Cardiac muscle cell (in vitro differentiated cells and primary cell): ENCODE results near the gene EEF1A2. TPM values are rescaled to one million over a fixed set of nuclear protein-coding genes. Genes with fewer than 3 reads are reported as not detected.

Experiments
- DNase-seq, 2 donors: peaks; one replicate each; pipeline versions ENCODE4 v3.0.0 to v3.0.0-alpha.2; 2010 to 2017; ENCODE audit warnings: low read depth in 1 of 2, low spot score in 1 of 2
- H3K27ac ChIP-seq: fragments of 200-600 bp; sonication (generic); 2 replicates; pipeline ENCODE4 v1.5.1; 2016
- H3K27me3 ChIP-seq: fragments of 200-600 bp; sonication (generic); 2 replicates; pipeline ENCODE4 v1.6.0; 2016; ENCODE audit warnings: control low read depth
- H3K36me3 ChIP-seq: fragments of 200-600 bp; sonication (generic); 2 replicates; pipeline ENCODE4 v1.5.1; 2016; ENCODE audit warnings: control low read depth
- H3K4me1 ChIP-seq: fragments of 200-600 bp; sonication (generic); 2 replicates; pipeline ENCODE4 v1.8.1; 2017; ENCODE audit warnings: low read depth, mild to moderate bottlenecking, mixed run types
- H3K4me3 ChIP-seq: fragments of 200-600 bp; sonication (generic); 2 replicates; pipeline ENCODE4 v1.5.1; 2016; ENCODE audit warnings: mild to moderate bottlenecking
- H3K9me3 ChIP-seq: fragments of 200-600 bp; sonication (generic); 2 replicates; pipeline ENCODE4 v1.5.1; 2017; ENCODE audit warnings: low read depth, mild to moderate bottlenecking, control low read depth
- polyA plus RNA-seq: library from polyadenylated mRNA; unstranded; fragments of >200 nt; fragmentation: Nextera tagmentation; extraction: Ambion mirVana; gene quantifications from 2 replicates; pipeline ENCODE4 v1.2.1, GENCODE V29; 2016
- total RNA-seq: library from RNA; depleted of rRNA; stranded (reverse); fragments of >200 nt; gene quantifications from 2 replicates; pipeline ENCODE4 v1.2.3, GENCODE V29; 2016
- TF ChIP-seq, protein P1 (sequence below): IDR thresholded peaks from 2 replicates; pipeline ENCODE4 v1.5.1; 2012; ENCODE audit warnings: low read depth, mild to moderate bottlenecking, low read length

EEF1A2 gene
- total and polyA plus RNA-seq, 2 experiments from 2014 or later: 309 to 1,016 TPM

DNA sequence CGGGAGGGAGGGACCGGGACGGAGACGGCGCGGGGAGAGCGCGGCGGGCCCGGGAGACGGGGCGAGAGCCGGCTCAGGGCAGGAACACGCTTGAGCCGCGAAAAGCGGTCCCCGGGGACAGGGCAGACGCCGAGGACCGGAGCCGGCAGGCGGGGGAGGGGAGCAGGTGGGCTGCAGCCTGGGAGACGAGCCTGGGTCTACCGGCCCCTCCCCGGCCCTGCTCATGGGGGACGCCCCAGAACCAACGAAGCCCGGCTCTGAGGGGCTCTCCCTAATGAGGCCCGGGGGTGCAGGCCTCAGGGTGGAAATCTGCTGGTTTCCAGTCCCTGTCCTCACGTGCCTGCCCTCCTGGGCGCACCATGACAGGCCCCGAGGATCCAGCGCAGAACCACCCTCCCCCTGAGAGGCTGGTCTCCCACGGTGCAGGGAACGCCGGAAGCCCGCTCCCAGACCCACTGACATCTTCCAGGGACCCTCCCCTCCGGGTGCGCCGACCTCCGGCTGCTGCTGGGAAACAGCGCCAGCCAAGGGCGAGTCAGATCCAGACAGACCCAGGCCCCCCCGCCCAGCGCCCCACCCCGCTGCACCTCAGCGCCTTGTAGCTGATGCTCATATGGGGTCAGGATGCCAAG is 571 bp upstream of the EEF1A2 start:
- TF ChIP-seq, protein P1, sequence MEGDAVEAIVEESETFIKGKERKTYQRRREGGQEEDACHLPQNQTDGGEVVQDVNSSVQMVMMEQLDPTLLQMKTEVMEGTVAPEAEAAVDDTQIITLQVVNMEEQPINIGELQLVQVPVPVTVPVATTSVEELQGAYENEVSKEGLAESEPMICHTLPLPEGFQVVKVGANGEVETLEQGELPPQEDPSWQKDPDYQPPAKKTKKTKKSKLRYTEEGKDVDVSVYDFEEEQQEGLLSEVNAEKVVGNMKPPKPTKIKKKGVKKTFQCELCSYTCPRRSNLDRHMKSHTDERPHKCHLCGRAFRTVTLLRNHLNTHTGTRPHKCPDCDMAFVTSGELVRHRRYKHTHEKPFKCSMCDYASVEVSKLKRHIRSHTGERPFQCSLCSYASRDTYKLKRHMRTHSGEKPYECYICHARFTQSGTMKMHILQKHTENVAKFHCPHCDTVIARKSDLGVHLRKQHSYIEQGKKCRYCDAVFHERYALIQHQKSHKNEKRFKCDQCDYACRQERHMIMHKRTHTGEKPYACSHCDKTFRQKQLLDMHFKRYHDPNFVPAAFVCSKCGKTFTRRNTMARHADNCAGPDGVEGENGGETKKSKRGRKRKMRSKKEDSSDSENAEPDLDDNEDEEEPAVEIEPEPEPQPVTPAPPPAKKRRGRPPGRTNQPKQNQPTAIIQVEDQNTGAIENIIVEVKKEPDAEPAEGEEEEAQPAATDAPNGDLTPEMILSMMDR: no peak
- no peaks in the 10 kb centered on the region for H3K27me3 ChIP-seq
- DNase-seq: peak in 1 of 2 donors; percentile 62
- peak overlapping the region; percentile 22 for H3K27ac ChIP-seq
- H3K4me3 ChIP-seq: peak overlapping the region; percentile 92
- no peaks in the 10 kb centered on the region for H3K9me3 ChIP-seq
- peaks cover 16% of the 10 kb centered on the region for H3K36me3 ChIP-seq
- peaks cover 53% of the 10 kb centered on the region for H3K4me1 ChIP-seq

DNA sequence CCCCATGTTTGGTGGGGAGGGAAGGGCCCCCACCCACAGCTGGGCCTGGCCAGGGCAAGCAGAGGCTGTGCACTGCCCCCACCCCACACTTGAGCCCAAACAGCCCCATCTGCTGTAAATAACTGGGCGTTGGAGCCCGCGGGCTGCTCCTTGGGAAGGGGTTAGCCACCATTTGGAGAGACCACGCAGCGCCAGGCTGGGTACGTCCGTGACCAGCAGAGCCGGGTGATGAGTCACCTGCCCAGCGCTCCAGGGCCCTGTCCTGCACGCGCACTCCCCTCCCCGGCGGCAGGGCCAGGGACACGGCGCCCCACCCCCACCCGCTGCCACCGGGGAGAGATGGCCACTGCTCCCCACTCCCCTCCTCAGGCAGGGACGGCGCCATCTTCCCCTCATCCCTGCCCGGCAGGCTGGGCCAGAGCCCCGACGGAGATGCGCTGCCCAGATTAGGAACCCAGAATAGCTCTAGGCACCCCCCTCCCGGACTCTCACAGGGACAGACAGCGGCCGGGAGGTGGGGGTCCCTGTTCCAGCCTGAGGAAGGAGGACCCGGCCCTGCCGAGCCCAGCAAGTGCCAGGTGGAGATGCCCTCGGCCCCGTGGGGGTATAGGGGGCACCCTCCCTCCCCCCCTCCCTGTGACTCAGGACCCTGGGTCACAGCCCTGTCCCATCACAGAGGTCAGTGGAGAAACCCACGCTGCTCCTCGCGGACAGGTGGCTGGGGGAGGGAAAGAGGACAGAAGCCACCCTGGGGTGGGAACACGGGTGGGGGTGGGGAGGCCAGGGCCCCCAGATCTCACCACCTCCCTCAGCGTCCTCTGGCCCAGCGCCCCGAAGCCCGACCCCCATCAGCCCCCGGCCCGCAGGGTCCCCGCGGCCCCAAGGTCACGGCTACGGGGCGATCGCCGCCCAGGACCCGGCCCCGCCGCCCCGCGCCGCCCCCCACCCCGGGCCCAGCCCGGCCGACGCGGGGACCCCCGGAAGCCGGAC is 642 bp downstream of the EEF1A2 start:
- H3K36me3 ChIP-seq: peaks cover 28% of the 10 kb centered on the region
- H3K4me3 ChIP-seq: peak overlapping the region; percentile 92
- no peaks in the 10 kb centered on the region for H3K27me3 ChIP-seq
- peak in 1 of 2 donors; percentile 69 for DNase-seq
- TF ChIP-seq, protein P1: no peak
- peak overlapping the region; percentile 66 for H3K27ac ChIP-seq
- H3K4me1 ChIP-seq: peaks cover 53% of the 10 kb centered on the region
- no peaks in the 10 kb centered on the region for H3K9me3 ChIP-seq

DNA sequence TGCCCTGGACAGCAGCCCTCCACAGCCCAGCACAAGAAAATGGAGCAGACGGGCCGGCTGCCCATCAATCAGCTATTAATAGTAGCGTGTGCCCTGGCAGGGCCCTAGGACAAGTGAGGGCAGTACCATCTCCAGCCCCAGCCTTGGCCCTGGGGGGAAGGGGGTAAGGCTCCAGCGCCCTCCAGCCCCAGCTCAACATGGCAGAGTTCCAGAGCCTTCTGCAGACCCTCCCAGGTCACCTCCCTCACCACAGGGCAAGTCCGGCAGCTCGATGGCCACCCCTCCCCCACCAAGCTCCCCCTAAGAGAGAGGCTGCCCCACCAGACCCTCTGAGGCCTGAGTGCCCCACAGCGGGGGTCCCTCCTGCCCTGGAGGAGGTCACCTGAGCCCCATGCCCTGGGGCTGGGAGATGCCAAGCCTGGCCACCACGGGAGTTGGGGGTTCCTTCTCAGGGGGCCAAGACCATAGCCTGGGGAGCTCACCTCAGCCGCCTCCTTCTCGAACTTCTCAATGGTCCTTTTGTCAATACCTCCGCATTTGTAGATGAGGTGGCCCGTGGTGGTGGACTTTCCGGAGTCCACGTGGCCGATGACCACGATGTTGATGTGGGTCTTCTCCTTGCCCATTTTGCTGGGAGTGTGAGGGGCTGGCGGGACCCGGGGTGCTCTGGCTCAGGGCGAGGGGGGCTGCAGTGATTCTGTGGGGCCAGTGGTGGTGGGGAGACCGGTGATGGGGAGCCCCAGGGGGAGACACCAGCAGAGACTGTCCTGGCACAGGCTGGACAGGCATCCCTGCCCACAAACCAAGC is 1.5 kb downstream of the EEF1A2 start:
- TF ChIP-seq, protein P1: no peak
- peaks cover 33% of the 10 kb centered on the region for H3K36me3 ChIP-seq
- H3K9me3 ChIP-seq: no peaks in the 10 kb centered on the region
- peak overlapping the region; percentile 92 for H3K4me3 ChIP-seq
- DNase-seq: no peak
- H3K4me1 ChIP-seq: peaks cover 46% of the 10 kb centered on the region
- H3K27ac ChIP-seq: peak overlapping the region; percentile 15
- no peaks in the 10 kb centered on the region for H3K27me3 ChIP-seq

DNA sequence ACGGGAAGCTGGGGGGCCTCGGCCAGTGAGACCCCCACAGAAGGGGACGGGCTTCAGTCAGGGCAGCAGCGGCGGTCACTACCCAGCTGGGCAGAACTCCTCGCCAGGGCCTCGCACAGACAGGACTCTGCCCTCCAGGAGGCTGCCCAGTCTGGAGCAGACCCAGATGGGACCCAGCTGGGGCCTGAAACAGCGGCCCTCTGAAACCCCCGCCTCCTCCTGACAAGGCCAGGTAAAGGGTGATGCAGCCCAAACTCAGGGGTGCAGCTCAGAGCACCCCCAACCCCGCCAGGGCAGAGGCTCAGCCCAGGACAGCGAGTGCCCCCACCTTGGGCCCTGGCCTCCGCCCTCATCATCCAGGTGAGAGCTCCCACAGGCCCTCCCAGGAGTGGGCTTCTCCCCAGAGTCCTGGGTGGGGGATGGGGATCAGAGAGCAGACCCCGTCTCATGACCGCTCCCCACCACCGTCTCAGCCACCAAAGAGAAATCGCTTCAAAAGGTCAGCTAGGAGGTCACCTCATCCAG is 2.2 kb downstream of the EEF1A2 start:
- TF ChIP-seq, protein P1: no peak
- H3K27ac ChIP-seq: peak overlapping the region; percentile 15
- H3K9me3 ChIP-seq: no peaks in the 10 kb centered on the region
- no peak for DNase-seq
- peaks cover 38% of the 10 kb centered on the region for H3K36me3 ChIP-seq
- peak overlapping the region; percentile 92 for H3K4me3 ChIP-seq
- H3K27me3 ChIP-seq: no peaks in the 10 kb centered on the region
- peaks cover 42% of the 10 kb centered on the region for H3K4me1 ChIP-seq
